HepG2 (cell line): ENCODE data around the gene UPB1. TPM values are rescaled to one million over a fixed set of nuclear protein-coding genes. Genes with fewer than 3 reads are reported as not detected.

Experiments used
- BCLAF1 ChIP-seq: fragments of 450-650 bp; IDR thresholded peaks from 2 replicates; pipeline ENCODE4 v1.6.1; 2017; ENCODE audit warnings: mild to moderate bottlenecking
- BHLHE40 ChIP-seq: IDR thresholded peaks from 2 replicates; pipeline ENCODE4 v1.6.1; 2011; ENCODE audit warnings: low read length, improper control_type of control experiment
- HMGA1 ChIP-seq: sonication (generic); formaldehyde crosslinking; conservative IDR thresholded peaks from 2 replicates; pipeline ENCODE4 v1.4.0; 2020; ENCODE audit warnings: missing genetic modification reagents
- MTF1 ChIP-seq: sonication (generic); formaldehyde crosslinking; IDR thresholded peaks from 2 replicates; pipeline ENCODE4 v1.5.0; 2020; ENCODE audit warnings: missing genetic modification reagents
- MYNN ChIP-seq: sonication (generic); formaldehyde crosslinking; IDR thresholded peaks from 2 replicates; pipeline ENCODE4 v1.4.0; 2020; ENCODE audit warnings: mild to moderate bottlenecking, low read depth, missing genetic modification reagents
- NFATC3 ChIP-seq: sonication (generic); formaldehyde crosslinking; IDR thresholded peaks from 2 replicates; pipeline ENCODE4 v1.5.1; 2020; ENCODE audit warnings: mild to moderate bottlenecking, missing genetic modification reagents
- RBM39 ChIP-seq: fragments of 200-400 bp; formaldehyde crosslinking; IDR thresholded peaks from one replicate; pipeline ENCODE4 v1.6.1; 2018; ENCODE audit warnings: antibody characterized with exemption, mild to moderate bottlenecking, low read depth, low read length; ENCODE audit not compliant: poor library complexity, severe bottlenecking
- RELA ChIP-seq: sonication (generic); formaldehyde crosslinking; IDR thresholded peaks from 2 replicates; pipeline ENCODE4 v1.4.0; 2020; ENCODE audit warnings: missing genetic modification reagents
- SIN3B ChIP-seq: fragments of 150-350 bp; IDR thresholded peaks from 2 replicates; pipeline ENCODE4 v1.6.1; 2014; ENCODE audit warnings: low read length
- SPEN ChIP-seq: sonication (generic); formaldehyde crosslinking; IDR thresholded peaks from 2 replicates; pipeline ENCODE4 v1.5.1; 2020; ENCODE audit warnings: low read depth, mild to moderate bottlenecking, missing genetic modification reagents
- ZBTB38 ChIP-seq: sonication (generic); formaldehyde crosslinking; IDR thresholded peaks from 2 replicates; pipeline ENCODE4 v1.5.1; 2020; ENCODE audit warnings: mild to moderate bottlenecking, missing genetic modification reagents
- ZBTB8A ChIP-seq: sonication (generic); formaldehyde crosslinking; IDR thresholded peaks from 2 replicates; pipeline ENCODE4 v1.4.0; 2020; ENCODE audit warnings: mild to moderate bottlenecking, low read depth, missing genetic modification reagents, borderline replicate concordance
- ZFP91 ChIP-seq: sonication (generic); formaldehyde crosslinking; IDR thresholded peaks from 2 replicates; pipeline ENCODE4 v1.9.0; 2022; ENCODE audit warnings: missing genetic modification reagents, mild to moderate bottlenecking, borderline replicate concordance
- ZNF138 ChIP-seq: sonication (generic); formaldehyde crosslinking; IDR thresholded peaks from 2 replicates; pipeline ENCODE4 v1.5.0; 2020; ENCODE audit warnings: mild to moderate bottlenecking, low read depth, missing genetic modification reagents
- ZNF143 ChIP-seq: sonication (generic); formaldehyde crosslinking; IDR thresholded peaks from 2 replicates; pipeline ENCODE4 v1.4.0; 2020; ENCODE audit warnings: missing genetic modification reagents
- ZNF253 ChIP-seq: sonication (generic); formaldehyde crosslinking; IDR thresholded peaks from 2 replicates; pipeline ENCODE4 v1.8.0; 2022; ENCODE audit warnings: mild to moderate bottlenecking, missing genetic modification reagents, borderline replicate concordance
- ZNF256 ChIP-seq: sonication (generic); formaldehyde crosslinking; conservative IDR thresholded peaks from 2 replicates; pipeline ENCODE4 v1.4.0; 2020; ENCODE audit warnings: missing genetic modification reagents
- ZNF274 ChIP-seq: sonication (generic); formaldehyde crosslinking; IDR thresholded peaks from 2 replicates; pipeline ENCODE4 v1.5.1; 2020; ENCODE audit warnings: mild to moderate bottlenecking, missing genetic modification reagents
- ZNF343 ChIP-seq: sonication (generic); formaldehyde crosslinking; IDR thresholded peaks from 2 replicates; pipeline ENCODE4 v1.4.0; 2020; ENCODE audit warnings: mild to moderate bottlenecking, missing genetic modification reagents
- ZNF503 ChIP-seq: sonication (generic); formaldehyde crosslinking; IDR thresholded peaks from 2 replicates; pipeline ENCODE4 v1.4.0; 2020; ENCODE audit warnings: missing genetic modification reagents
- ZNF543 ChIP-seq: sonication (generic); formaldehyde crosslinking; IDR thresholded peaks from 2 replicates; pipeline ENCODE4 v1.4.0; 2020; ENCODE audit warnings: mild to moderate bottlenecking, missing genetic modification reagents
- ZNF792 ChIP-seq: IDR thresholded peaks from 2 replicates; pipeline ENCODE4 v1.6.1; 2016
- ZNF839 ChIP-seq: sonication (generic); formaldehyde crosslinking; IDR thresholded peaks from 2 replicates; pipeline ENCODE4 v1.4.0; 2020; ENCODE audit warnings: missing genetic modification reagents, mild to moderate bottlenecking, borderline replicate concordance
- ZNF850 ChIP-seq: sonication (generic); formaldehyde crosslinking; conservative IDR thresholded peaks from 2 replicates; pipeline ENCODE4 v1.9.0; 2021; ENCODE audit warnings: mild to moderate bottlenecking, missing genetic modification reagents
- ZNF891 ChIP-seq: sonication (generic); formaldehyde crosslinking; IDR thresholded peaks from 2 replicates; pipeline ENCODE4 v1.5.0; 2020; ENCODE audit warnings: mild to moderate bottlenecking, missing genetic modification reagents
- polyA plus RNA-seq, 8 experiments: library from polyadenylated mRNA; depleted of rRNA in 3 of 8; stranded (reverse) in 7 of 8; unstranded in 1 of 8; fragments of >200 nt; fragmentation: Illumina TruSeq in 4 of 8; extraction: Trizol in 4 of 8; gene quantifications; 2 replicates each; pipeline versions ENCODE4 v1.2.1 to v1.2.3, GENCODE V29; 2011 to 2016; ENCODE audit warnings: low read depth in 4 of 8, missing spikeins in 1 of 8, mixed read lengths in 1 of 8; ENCODE audit not compliant: insufficient read depth in 1 of 8
- total RNA-seq, 5 experiments: library from RNA; depleted of rRNA; stranded (reverse); fragments of >200 nt; fragmentation: Illumina TruSeq; extraction: Trizol; gene quantifications; 2 replicates each; pipeline ENCODE4 v1.2.3, GENCODE V29; 2016; ENCODE audit warnings: low read depth in 1 of 5

The UPB1 gene
- total and polyA plus RNA-seq, 2 of the 13 experiments (the other 11 are each of a cell fraction or from before 2014, with no cell fraction given), result 0.38 to 1.2 TPM

DNA sequence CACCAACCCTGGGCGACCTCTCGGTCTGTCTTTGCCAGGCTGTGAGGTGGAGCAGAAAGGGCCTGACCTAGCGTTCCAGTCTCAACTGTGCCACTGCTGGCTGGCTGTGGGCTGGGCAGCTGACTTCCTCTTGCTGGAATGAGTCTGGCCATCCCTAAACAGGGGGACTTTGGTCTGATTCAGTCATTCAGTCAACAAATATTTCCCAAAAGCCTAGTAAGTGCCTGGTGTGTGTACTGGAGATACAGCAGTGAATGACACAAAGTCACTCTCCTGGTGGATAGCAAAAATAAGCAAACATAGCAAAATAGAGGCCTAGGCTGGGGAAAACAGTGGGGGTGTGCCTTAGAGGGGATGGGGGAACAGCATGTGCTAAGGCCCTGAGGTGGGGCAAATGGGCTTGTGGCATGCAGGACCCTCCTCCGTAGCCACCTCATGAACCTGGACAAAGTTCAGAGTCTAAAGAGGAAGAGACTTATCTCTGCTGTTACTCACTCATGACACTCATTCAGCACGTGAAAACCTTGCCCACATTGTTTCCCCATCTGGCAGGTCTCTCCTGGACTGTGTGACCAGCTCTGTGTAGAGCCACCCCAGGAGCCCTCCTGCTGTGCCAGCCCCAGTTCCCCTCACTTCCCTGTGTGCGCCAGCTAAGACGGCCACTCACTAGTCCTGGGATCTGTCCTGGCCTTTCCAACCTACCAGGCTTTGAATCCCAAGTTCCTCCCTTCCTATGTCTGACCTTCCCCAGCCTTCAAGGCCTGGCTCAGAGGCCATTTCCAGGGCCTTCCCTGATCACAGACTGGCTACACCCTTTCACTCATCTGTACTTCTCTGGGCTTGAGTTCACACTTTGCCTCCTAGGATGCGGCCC is 55.1 kb downstream of the UPB1 start (continued):
- TF ChIP-seq ZNF143 (peak; percentile 43; the same call in 1 of the 2 replicates), ZNF253 (no peak), MTF1 (CRISPR knock-in tag) (no peak), BCLAF1 (no peak), RBM39 (no peak), SIN3B (no peak), ZBTB8A (CRISPR knock-in tag) (no peak), HMGA1 (CRISPR knock-in tag) (no peak), ZNF503 (CRISPR knock-in tag) (peak; percentile 65; the same call in 1 of the 2 replicates), ZBTB38 (CRISPR knock-in tag) (no peak; the same call in 1 of the 2 replicates), ZNF138 (no peak), ZNF543 (CRISPR knock-in tag) (peak; percentile 59; the same call in 1 of the 2 replicates), ZNF839 (CRISPR knock-in tag) (no peak; the same call in 1 of the 2 replicates), ZNF274 (no peak), SPEN (CRISPR knock-in tag) (peak; percentile 59; the same call in 1 of the 2 replicates), ZNF792 (CRISPR knock-in tag) (peak; percentile 50; the same call in 1 of the 2 replicates), MYNN (CRISPR knock-in tag) (peak; percentile 40; the same call in 1 of the 2 replicates), NFATC3 (CRISPR knock-in tag) (no peak), ZNF343 (no peak), ZNF256 (CRISPR knock-in tag) (no peak), ZNF891 (CRISPR knock-in tag) (peak; percentile 64; the same call in 1 of the 2 replicates), ZFP91 (CRISPR knock-in tag) (peak; percentile 88), ZNF850 (no peak), BHLHE40 (peak; percentile 97), RELA (CRISPR knock-in tag) (no peak; the same call in 1 of the 2 replicates)
